SU-DHL-6 (cell line): ENCODE results near the gene GPR35.

Experiments used
- CTCF ChIP-seq: fragments of 200-600 bp; sonication (generic); IDR thresholded peaks from one replicate; pipeline ENCODE4 v1.5.1; 2017; ENCODE audit warnings: antibody characterized with exemption, mild to moderate bottlenecking, low read length, moderate library complexity; ENCODE audit not compliant: insufficient read depth, poor library complexity, severe bottlenecking
- EZH2phosphoT487 ChIP-seq: fragments of 200-600 bp; sonication (generic), shearing (Covaris generic); conservative IDR thresholded peaks from 2 replicates; pipeline ENCODE4 v1.6.1; 2018; ENCODE audit warnings: mild to moderate bottlenecking, antibody characterized with exemption, low read length, moderate library complexity, mixed read lengths

GRCh38 chr2:240584486-240585031 is 40.7 kb upstream of the GPR35 start:
- TF ChIP-seq CTCF: no peak
- TF ChIP-seq EZH2phosphoT487: no peak
